T-helper 22 cell (primary cell): Measurements from ENCODE around the gene FBN1.

ENCODE experiments used
- DNase-seq: peaks from one replicate; pipeline ENCODE4 v3.0.0-alpha.2; 2020; ENCODE audit warnings: low read depth

FBN1 gene

DNA sequence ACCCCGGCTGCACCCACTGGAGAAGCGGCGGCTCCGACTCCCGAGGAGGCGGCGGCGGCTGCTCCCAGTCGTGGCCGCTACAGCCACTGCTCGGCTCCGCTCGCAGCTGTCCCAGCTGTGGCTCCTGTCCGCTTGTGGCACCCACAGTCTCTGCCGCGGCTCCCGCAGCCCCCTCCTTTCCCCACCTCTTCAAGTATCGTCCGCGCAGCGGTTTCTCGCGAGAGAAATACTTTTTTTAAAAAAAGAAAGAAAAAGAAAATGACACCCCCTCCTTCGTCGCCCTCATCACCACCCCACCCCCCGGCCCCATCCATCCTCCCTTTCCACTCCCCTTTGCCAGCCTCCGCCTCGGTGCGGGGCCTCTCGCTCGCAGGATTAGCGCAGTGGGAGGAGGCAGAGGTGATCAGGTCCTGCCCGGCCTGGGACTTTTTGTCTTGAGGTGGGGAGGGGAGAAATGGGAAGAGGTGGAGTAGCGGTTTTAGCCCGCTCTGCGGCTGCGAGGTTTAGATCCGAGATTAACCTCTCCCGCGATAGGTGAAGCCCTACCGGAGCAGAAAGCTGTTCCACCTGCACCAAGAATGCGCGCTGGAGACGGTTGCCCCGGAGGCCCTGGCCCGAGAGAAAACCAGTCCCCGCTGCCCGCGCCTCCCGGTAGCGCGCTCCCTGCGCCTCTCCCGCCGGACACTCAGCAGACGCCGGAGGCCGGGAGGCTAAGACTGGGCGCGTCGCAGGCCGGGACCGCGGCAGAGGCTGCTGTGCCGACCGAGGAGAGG lies at the start of gene FBN1:
Gene FBN1, minus strand, starts transcription at position 152 of the 773 bp plus-strand sequence. CDS start 940 bp downstream, outside the sequence.
- DNase-seq: no peak

DNA sequence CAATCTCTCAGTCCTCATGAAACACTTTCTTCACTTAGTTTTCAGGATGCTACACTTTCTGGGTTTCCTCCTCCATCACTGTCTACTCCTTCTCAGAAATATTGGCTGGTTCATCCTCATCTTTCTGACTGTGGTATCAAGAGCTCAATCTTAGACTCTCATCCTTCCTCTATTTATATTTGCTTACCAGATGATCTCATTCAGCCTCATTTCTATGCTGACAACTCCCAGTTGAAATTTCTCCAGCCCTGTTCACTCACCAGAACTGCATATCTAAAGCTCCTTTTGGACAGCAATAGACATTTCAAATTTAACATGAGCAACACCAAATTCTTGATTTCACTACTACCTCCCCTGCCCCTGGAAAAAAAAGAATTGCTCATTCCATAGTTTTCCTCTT lies 48.0 kb upstream of the FBN1 start:
- DNase-seq: no peak

DNA sequence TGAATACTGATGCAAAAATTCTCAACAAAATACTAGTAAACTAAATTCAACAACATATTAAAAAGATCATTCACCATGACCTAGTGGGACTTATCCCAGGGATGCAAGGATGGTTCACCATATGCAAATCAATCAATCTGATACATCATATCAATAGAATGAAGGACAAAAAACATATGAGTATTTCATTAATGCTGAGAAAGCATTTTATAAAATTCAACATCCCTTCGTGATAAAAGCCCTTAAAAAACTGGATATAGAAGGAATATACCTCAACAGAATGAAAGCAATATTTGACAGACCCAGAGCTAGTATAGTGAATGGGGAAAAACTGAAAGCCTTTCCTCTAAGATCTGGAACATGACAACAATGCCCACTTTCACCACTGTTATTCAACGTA lies 43.0 kb upstream of the FBN1 start:
- DNase-seq: no peak

DNA sequence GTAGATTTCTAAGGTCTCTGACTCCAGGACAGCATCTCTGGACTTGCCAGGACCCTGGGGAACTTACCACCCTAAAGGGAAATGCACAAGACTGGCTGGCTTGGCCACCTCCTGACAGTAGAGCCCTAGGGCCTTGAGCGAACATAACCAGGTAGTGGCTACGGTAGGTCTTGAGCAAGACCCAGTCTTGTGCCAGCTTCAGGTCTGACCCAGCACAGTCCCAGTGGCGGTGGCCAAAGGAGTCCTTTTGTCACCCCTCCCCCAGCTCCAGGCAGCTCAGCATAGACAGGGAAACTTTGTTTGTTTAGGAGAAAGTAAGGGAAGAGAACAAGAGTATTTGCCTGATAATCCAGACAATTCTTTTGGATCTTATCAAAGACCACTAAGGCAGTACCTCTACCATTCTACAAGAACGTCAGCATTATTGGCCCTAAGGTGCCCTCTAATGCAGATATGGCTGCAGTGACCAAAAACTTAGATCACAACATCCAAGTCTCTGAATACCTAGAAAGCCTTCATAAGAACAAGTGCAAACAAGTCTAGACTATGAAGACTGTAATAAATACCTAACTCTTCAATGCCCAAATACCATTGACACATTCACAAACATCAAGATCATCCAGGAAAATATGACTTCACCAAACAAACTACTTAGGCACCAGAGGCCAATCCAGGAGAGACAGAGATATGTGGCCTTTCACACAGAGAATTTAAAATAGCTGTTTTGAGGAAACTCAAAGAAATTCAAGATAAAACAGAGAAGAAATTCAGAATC lies 38.7 kb upstream of the FBN1 start:
- DNase-seq: no peak

DNA sequence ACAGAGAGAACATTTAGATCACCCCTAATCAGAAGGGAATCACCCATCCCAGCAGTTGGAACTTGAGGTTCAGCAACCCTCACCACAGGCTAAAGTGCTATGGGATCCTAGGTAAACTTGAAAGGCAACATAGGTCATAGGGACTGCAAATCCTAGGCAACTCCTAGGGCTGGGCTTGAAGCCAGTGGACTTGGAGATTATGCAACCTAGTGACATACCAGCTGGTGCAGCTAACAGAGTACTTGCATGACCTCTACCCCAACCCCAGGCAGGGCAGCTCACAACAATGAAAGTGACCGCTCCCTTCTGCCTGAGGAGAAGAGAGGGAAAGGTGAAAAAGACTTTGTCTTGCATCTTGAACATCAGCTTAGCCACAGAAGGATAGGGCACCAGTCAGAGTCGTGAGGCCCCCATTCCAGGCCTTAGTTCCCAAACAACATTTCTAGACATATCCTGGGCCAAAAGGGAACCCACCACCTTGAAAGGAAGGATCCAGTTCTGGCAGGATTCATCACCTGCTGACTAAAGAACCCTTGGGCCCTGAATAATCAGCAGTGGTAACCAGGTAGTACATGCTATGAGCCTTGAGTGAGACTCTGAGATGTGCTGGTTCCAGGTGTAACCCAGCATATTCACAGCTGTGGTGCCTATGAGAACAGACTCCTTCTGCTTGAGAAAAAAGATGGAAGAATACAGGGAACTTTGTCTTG lies 37.6 kb upstream of the FBN1 start:
- DNase-seq: no peak

DNA sequence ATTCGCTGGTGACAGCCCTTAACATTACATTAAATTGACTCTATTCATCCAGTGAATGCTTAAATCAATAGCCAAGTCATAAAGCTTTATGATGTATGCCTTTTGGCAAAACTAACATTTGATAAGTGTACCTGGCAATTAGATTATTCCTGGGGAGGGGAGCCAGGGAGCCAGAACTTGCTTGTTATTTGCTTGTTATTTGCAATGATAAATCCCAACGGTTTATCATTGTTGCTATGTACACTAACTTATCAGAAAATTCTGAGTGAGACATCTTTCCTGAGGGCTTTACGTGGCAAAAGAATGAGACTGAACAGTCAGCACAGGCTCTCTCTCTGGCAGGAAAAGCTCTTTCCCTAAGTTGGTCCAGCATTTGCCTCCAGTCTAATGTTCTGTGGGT lies 35.8 kb upstream of the FBN1 start:
- DNase-seq: no peak

DNA sequence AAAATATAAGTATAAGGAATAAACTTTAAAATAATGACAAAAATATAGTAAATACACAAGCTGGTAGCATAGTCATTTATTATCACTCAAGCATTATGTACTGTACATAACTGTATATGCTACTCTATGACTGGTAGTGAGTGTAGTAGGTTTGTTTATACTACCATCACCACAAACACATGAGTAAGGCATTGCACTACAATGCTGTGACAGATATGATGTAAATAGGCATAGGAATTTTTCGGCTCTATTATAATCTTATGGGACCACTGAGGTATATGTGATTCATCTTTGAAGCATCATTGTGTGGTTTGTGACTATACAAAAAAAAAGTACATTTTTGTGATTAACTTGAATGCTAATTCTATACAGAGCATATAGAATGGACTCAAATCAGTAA lies 35.3 kb upstream of the FBN1 start:
- no peak for DNase-seq

DNA sequence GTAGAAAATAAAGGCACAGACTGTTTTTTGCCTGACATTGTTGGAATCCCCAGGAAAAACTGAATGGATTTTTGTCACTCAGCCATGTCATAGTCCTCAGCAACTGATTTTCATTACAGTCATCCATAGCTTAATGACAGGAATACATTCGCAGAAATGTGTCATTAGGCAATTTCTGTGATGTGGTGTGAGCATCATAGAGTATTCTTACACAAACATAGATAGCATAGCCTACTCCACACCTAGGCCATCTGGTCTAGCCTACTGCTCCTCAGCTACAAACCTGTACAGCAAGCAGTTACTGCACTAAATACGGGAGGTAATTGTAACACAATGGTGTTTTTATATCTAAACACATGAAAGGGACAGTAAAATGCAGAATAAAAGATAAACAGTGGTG lies 34.4 kb upstream of the FBN1 start:
- no peak for DNase-seq

DNA sequence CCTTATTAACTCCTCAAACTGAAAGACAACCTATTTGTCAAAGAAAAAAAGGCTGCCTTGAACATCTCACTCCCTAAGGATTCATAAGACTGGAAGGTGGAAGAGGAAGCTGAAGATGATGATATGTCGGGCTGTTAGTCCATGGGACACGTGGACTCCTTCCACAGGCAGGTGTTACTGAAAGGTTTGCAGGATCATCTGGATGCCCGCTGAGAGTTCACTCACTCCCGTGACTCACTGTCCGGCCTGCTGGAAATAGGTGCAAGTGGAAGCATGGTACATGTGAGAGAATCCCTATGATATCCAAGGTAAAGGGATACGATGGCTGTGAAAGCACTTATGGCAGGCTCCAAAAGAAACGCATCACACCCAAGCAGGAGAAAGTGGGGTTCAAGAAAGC lies 33.3 kb upstream of the FBN1 start:
- no peak for DNase-seq

DNA sequence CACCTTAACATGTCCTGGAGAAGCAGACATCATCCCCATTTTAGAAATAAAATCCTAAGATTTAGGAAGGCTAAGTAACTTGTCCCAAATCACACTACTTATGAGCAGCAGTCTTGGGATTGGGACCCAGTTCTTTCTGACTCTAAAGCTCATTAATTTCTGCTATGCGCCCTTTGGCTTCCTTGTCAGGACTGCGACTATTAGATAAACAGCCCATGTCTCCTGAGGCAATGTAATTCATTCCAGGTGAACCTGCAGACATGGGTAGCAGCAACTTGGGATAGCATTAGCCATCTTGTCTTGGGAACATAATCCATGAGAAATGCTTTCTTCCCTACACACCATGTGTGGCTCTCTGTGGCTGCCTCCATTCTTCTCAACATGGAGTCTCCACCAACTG lies 32.3 kb upstream of the FBN1 start:
- no peak for DNase-seq

DNA sequence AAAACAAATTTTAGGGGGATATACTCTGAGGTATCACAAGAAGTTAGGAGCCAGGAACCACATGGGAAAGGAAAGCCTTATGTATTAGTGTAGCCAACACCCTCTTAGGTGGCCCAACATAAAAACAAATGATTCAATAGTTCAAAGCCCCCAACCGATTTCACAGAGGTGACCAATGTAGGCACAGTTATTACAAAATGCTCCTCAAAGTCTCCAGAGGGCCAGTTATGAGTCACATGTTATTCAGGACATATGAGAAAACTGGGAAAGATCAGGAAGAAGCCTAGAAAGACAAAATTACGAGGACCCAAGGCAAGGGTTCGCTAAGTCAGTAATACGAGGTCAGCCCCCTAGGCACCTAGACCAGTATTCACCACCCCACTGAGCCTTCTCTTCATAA lies 29.9 kb upstream of the FBN1 start:
- no peak for DNase-seq

DNA sequence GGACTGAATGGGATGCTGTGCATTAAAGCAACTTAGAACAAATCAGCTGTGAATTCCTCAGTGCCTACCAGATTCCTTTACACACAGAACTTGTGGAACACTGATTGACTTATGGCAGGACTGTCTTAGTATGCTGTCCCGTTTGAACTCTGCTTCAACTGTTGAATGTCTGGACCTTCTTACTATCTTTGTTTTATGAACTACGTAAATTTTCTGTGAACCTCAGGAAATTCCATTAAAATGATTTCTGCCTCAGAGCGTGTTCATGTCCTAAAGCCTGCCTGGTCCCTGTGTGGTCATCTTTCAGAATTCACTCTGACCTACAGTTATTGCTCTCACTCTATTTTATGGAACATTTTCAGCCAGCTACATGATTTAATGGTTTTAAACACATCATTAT lies 29.4 kb upstream of the FBN1 start:
- no peak for DNase-seq

DNA sequence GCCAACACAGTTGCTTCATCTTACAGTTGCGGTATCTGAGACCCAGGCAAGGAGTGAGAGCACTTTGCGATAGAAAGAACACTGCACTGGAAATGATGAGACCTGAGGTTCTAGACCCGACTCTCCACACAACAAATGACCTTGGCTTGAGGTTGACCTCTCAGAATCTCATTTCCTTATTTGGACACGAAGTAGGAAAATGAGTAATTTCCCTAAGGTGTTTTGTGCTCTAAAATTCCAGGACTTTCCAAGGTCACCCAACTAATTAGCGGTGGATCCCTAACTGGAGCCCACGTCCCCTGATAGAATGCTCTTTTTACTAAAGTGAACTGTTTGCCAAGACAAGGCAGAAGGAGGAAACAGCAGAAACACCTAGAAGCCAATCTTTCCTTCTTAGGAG lies 26.7 kb upstream of the FBN1 start:
- no peak for DNase-seq

DNA sequence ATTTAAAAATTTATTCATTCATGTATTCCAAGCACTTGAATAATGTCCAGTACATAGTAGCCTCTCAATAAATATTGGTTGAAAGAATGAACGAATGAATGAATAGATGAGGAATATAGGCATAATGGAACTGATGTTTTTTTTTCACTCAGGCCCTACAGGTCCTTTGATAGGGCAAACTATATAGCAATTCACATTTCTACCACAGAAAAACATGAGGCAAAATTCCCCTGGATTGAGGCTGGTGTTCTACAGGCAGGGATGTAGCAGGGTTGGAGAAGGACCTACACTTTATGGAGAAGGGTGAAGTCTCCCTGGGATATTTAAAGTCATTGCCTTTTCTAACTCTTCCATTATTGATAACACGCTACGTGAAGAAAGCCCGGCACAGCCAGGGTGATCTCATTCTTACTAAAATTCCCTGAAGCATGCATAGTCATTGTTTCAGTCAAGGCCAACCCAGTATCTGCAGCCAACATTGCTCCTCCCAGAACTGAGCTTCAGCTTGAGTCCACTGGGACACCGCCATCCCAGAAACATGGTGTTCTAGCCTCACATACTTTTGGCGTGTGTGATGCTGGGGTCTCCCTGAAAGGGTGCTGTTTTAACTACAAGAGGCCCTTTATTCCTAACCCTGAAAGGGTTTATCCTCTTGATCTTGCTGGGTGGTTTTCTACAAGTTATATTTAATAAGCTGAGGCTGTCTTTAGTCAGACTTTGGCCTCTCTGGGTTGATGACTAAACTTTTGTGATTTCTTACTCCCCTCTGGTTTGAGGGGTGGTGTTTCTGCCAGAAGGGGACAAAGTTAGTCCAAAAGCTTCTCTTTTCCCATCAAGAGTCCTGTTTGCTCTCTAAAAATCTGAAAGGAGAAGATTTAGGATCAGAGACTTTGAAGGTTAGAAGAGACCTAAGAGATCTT lies 25.9 kb upstream of the FBN1 start:
- DNase-seq: no peak

DNA sequence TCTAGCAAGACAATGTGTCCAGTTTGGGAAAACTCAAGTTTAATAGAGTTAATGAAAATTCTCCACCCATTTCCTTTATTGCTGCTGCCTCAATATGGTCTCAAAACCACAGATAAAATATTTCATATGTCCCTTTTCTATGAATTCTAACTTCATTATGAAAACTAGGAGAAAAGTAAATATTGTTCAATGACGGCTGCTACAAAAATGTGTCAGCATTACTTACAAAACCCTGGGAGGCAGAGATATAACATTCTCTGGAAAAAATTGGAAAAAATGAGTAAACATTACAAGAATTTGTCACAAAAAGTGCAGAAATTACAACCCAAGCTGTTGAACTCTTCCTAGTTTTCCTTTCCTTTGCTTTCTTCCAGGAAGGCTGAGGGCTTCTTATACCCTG lies 22.2 kb upstream of the FBN1 start:
- no peak for DNase-seq

DNA sequence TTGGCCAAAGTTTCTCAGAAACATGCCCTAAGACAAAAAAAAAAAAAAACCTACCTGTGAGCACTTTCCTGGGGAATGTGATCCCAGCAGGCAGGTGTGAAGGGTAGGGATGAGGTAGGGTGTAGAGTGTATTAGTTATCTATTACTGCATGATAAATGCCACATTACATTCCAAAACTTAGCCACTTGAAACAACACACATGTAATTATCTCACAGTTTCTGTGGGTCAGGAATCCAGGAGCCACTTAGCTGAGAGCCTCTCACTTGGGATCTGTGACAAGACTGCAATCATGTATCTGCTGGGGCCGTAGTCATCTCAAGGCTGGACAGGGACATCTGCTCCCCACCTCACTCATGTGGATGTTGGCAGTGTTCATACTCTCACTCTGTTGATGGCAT lies 18.9 kb upstream of the FBN1 start:
- no peak for DNase-seq

DNA sequence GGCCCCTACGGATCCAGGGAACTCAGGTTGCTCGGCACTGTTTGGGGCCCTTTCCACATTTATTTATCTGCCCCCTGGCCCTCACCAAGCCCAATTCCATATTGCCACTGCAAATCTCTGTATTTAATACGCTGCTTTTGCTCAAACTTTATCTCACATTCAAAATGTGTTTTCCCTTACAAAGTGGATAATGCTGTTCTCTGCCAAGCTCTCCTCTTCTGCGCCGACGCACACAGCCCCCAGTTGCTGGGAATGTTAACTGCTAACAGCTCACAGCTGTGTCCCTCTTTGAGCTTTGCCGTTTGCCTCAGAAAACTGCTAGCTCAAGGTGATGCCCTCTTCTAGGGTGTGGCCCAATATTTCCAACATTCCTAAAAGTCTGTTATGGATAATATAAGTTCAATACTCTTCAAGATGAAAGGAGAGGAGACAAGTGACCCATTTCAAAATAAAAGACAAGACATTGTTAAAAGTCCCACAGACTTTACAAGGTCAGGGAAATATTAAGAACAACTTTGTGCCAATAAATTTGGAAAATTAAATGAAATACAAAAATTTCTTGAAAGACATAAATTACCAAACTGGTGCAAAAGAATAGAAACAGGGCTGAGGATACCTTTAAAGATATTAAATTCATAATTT lies 12.6 kb upstream of the FBN1 start:
- DNase-seq: no peak

DNA sequence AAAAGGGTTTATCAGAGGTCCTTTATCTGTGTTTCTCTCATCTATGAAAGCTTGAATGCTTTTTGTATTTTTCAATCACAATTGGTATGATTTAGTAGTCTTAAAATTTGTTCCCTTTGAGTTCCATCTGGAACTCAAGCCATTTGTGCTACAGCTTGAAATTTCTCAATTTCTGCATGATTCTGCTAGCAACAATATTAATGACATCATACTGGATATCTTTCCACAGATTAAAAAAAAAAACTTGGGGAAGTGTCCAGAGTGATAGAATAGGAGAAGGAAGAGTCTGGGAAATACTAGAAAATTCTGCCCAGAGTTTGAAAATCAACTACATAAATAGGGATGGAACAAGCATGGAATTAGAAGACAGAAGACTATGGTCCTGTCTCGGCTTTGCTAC lies 9.3 kb upstream of the FBN1 start:
- DNase-seq: no peak

DNA sequence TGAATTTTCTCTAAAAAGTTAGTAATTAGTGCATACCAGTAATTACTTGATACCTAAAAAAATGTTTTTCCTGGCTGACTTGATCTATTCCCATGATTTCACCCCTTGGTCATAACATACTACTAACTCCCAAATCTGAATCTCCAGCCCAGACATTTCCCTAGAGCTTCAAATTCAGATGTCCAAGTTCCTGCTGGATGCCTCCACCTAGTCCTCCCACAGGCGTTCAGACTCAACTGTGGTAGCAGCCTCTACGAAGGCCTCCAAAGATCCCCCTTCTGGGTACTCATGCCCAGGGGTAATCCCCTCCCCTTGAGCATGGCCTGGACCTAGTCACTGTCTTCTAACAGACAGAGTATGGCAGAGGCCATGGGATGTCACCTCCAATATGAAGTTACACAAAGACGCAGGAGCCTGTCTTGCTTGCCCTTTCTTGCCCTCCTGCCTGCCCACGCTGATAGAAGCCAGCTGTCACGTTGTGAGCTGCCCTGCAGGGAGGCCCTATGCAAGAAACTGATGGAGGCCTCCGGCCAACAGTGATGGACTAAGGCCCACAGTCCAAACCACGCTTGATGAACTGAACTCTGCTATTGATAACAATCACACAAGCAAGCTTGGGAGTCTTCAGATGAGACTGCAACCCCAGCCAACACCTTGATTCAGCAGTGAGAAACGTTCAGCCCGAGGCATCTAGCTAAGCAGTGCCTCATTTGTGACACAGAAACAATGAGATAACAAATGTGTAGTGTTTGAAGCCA lies 8.6 kb upstream of the FBN1 start:
- no peak for DNase-seq

DNA sequence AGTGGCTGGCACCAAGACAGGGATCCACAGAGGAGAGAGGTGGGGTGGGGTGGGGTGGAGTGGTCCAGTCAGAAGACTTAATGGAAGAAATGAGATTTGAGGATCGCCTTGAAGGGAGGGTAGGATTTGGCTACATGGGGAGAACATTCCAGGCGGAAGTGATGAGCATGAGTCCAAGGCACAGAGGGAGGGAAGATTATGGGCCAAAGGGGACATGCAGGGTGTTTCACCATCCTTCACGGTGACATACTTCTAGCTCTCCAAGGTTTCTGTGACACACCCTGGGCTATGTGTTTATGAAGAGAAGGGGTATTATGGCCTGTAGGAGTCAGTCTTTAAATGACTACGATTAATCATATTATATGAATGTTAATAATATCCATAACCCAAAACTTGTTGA lies 7.7 kb upstream of the FBN1 start:
- no peak for DNase-seq
